ENCODE data around the gene CRB1.

Gene CRB1

GRCh38 chr1:197351821-197352440 lies 83.9 kb downstream of the CRB1 start:
- no peak for DNase-seq

DNA sequence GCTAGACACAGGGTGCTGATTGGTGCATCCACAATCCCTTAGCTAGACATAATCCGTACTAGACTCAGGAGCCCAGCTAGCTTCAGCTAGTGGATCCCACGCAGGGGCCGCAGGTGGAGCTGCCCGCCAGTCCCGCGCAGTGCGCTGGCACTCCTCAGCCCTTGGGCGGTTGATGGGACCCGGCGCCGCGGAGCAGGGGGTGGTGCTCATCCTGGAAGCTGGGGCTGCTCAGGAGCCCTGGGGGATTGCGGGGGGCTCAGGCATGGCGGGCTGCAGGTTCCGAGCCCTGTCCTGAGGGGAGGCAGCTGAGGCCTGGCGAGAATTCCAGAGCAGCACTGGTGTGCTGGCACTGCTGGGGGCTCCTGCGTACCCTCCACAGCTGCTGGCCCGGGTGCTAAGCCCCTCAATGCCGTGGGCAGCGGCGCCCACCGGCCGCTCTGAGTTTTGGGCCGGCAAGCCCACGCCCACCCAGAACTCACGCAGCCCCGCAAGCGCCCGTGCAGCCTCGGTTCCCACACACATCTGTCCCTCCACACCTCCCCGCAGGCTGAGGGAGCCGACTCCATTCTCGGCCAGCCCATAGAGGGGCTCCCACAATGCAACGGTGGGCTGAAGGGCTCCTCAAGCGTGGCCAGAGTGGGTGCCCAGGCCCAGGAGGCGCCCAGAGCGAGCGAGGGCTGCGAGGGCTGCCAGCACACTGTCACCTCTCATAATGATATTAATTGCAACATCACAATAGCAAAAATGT lies 87.4 kb downstream of the CRB1 start:
- no peak for DNase-seq

- DNase-seq = no peak
Observed at GRCh38 chr1:197356723-197357533, 88.9 kb downstream of the CRB1 start.

- DNase-seq = no peak
Observed at GRCh38 chr1:197358959-197359358, 90.9 kb downstream of the CRB1 start.

- DNase-seq = no peak
Observed at GRCh38 chr1:197360068-197360467, 92.0 kb downstream of the CRB1 start.

DNA sequence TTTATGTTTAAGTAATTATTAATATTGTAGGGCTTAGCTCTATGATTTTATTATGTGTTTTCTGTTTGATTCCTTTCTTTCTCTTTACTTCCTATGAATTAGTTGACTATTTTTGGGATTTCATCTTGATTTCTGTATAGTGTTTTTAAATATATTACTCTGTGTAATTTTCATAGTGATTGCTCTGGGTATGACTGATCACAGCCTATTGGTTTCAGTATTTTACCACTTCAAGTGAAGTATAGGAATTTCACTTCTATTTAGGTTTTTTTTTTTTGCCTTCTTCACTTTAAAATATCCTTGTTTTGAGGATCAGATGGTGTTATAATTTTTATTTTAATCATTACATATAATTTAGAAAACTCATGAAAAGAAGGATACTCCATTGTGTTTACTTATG lies 94.8 kb downstream of the CRB1 start:
- no peak for DNase-seq

DNA sequence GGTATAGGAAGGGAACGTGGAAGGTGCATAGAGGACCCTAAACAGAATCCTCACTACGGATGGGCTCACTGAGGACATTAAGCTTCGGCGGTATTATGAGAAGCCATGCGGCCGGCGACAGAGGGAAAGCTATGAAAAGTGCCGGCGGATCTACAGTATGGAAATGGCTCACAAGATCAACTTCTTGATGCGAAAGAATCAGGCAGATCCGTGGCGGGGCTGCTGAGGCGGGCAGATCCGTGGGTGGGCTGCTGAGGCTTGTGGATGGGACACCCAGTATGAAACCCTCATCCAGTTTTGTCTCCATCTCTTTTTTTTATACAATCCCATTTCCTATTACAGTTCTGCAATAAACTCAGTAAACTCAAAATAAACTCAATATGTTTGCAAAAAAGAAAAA lies 95.8 kb downstream of the CRB1 start:
- DNase-seq = no peak

DNA sequence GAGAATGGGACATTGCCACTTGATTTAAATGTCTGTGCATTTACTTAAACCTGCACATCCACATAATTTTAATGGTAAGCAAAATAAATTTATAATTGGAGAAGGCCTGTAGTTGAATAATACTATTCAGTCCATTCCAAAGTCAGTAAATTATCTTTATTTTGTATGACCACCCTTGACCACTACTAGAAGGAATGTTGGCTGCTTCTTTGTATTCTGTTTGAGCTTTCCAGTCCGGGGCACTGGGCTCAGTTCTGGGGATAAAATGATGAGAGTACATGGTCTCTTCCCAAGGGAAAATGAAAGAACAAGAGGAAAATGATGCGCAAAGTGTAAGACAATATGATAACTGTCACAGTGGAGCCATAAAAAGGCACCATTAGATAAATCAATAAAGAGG lies 98.9 kb downstream of the CRB1 start:
- no peak for DNase-seq

- no peak for DNase-seq
Observed at GRCh38 chr1:197367627-197368026, 99.6 kb downstream of the CRB1 start.

- no peak for DNase-seq
Observed at GRCh38 chr1:197374428-197374827, 106.4 kb downstream of the CRB1 start.

GRCh38 chr1:197384471-197384870 lies 116.4 kb downstream of the CRB1 start:
- no peak for DNase-seq

GRCh38 chr1:197388801-197389200 lies 120.7 kb downstream of the CRB1 start:
- DNase-seq = no peak

DNA sequence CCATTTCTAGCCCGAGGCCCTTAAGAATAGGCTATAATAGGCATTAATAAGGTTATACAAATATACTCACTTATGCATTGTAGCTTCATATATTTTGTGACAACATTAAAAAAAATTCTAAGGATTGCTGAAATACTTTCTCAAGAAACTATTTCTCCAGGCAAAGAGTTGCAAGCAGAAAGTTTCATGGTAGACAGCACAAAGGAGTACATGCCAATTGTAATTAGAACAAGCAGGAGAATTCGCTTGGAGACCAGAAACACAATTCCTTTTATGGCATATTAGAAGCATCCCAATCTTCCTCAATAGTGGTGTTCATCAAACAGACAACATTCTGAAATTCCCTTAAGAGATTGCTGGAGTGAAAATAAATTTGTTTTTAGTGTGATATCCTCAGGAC lies 122.8 kb downstream of the CRB1 start:
- DNase-seq = no peak

GRCh38 chr1:197391303-197392226 lies 123.5 kb downstream of the CRB1 start:
- DNase-seq = no peak

GRCh38 chr1:197392541-197392940 lies 124.5 kb downstream of the CRB1 start:
- DNase-seq = no peak

GRCh38 chr1:197393105-197393504 lies 125.1 kb downstream of the CRB1 start:
- DNase-seq = no peak

DNA sequence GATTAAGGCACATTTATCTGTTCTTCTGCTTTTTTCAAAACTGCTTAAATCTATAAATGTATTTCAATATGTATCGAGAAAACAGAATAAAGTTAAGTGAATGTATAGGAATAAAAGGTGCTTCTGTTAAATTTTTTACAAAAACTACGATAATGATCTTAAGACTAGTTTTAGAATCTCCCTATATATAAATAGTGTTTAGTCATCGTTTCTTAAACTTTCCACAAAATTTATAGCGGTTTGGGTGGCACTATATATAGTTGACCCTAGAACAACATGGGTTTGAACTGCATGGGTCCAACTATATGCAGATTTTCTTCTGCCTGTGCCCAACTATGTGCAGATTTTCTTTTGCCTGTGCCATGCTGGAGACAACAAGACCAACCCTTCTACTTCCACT lies 125.7 kb downstream of the CRB1 start:
- DNase-seq = no peak

GRCh38 chr1:197394831-197395608 lies 127.0 kb downstream of the CRB1 start:
- DNase-seq = no peak

GRCh38 chr1:197397895-197398294 lies 129.8 kb downstream of the CRB1 start:
- no peak for DNase-seq

GRCh38 chr1:197399755-197400521 lies 131.9 kb downstream of the CRB1 start:
- no peak for DNase-seq

DNA sequence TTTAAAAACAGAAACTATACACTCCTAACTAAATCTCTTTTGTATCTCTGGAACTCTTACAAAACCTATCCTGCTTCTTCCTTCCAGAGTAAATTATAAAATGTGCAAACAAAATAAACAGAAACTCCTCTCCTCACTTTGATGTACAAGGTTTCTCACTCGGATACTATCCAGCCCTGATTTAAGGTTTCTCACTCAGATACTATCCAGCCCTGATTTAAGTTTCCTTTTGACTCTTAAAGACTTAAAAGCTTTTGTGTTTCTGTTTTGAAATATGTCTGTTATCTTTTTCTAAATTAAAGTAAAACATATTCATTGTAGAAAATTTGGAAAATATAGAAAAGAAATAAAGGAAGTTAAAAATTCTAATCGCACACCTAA lies 132.5 kb downstream of the CRB1 start:
- no peak for DNase-seq

Measured in right forelimb (tissue), 1 donor.